GM19324 (cell line): ENCODE results near the gene KLHDC9.

Experiments
- ATAC-seq: cut with Tn5 transposase; IDR thresholded peaks from one replicate; pipeline ENCODE4 v1.9.1; 2021; ENCODE audit warnings: mild to moderate bottlenecking, moderate library complexity; ENCODE audit not compliant: unreplicated experiment, low FRiP score

The KLHDC9 gene

GRCh38 chr1:161074676-161075368, 23.3 kb upstream of the KLHDC9 start:
- ATAC-seq, result no peak

- no peak for ATAC-seq
These were observed 21.8 kb upstream of the KLHDC9 start for GRCh38 chr1:161076410-161076809.

DNA sequence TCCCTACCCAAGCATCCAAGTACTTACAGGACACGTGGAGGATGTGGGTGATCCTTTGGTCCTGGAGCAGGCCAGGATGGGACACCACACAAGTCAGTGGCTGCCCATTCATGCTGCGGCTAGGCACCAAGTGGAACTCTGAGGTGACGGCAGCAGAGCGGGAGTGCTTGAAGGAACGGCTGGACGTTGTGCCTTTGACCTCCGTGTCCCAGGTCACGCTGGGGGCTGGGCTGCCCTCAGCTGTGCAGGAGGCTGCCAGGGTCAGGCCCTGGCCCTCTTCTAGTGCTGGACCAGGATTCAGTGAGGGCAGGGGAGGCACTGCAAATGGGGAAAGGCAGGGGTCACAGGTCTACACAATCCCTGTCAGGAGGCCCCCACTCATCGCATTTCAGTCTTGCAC, 20.7 kb upstream of the KLHDC9 start:
- ATAC-seq, result no peak

- no peak for ATAC-seq
These were observed 18.6 kb upstream of the KLHDC9 start for GRCh38 chr1:161079436-161080110.

GRCh38 chr1:161080441-161081405, 17.4 kb upstream of the KLHDC9 start:
- no peak for ATAC-seq

GRCh38 chr1:161081519-161081918, 16.6 kb upstream of the KLHDC9 start:
- no peak for ATAC-seq

DNA sequence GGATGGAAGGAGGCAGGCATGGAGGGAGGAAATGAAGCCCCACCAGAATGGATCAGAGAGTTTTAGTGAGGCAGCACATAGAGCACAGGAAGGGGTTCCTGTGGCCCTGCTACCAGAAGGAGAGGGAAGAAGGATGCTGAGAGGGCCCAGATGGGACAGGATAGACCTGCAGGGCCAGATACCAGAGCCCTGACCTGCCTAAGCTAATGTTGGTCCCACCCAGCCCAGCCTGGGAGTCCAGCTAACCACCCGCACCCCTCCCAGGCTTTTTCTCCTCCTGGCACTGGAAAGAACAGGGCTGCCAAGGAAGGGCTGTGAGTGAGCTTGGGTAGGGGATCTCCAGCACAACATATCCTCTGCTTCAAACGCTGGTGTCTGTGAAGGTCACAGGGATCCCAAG, 15.7 kb upstream of the KLHDC9 start:
- no peak for ATAC-seq

DNA sequence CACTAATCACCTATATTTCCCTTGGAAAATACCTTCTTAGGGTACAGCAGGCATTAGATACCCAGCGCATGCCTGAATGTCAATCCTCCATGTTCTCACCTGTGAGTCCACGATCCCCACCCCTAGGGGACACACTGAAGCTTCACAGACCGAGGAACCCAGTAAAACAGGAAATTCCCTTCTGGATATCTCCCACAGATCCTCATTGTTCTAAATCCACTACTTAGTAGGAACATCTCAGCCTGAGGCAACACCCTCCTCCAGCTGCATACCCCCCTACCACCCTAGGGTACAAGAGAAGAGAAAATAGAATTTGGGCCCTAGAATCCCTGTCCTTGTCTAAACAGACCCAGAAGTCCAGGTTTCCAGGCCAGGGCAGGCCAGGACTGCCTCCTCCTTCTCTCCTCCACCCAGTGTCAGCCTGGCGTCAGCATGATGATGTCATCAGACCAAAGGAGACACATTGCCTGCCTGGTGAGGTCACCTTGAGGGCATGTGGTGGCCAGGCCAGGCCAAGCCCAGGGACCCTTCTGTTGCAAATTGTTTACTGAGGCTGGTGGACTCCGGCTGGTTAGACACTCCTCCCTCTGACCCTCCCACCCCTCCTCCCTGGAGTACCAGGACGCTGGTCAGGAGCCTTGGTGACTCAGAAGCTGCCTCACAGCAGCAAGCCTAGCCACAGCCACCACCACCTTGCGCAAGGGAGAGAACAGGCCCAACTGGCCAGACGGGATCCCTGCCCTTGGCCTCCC, 15.0 kb upstream of the KLHDC9 start:
- ATAC-seq, result no peak

GRCh38 chr1:161083748-161084596, 14.2 kb upstream of the KLHDC9 start:
- no peak for ATAC-seq

GRCh38 chr1:161084597-161084988, 13.6 kb upstream of the KLHDC9 start:
- ATAC-seq, result no peak

- ATAC-seq, result no peak
These were observed 13.0 kb upstream of the KLHDC9 start for GRCh38 chr1:161085165-161085564.

- ATAC-seq, result no peak
These were observed 11.7 kb upstream of the KLHDC9 start for GRCh38 chr1:161086457-161086856.

GRCh38 chr1:161088587-161089110, 9.5 kb upstream of the KLHDC9 start:
- no peak for ATAC-seq

DNA sequence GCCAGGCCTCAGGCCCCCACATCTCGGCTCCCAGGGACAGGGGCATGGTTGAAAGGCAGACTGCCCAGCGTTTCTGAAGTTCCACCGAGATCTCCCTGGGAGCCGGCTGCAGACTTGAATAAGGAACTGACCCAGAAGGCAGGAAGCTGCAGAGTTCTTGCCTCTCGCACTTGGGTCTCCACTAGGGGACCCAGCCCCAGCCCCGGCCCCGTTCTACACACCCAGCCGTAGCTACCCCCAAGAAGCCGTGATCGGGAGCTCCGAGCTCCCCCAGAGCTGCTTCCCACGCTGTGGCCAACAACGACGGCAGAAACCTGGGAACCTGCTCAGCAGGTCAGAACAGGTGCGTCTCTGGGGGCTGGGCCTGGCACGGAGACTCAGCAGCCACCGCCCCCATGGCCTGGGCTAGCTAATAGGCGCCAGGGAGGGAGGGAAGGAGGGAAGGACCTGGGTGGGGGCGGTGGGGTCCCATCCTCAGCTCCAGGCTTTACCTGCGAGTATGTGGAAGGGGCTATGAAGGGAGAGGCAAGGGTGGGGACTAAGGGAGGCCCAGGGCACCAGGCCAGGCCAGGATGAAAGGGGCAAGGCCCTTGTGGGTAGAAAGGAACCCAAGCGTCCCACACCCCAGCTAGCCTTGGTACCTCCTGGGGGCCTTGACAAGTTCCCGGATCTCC, 8.8 kb upstream of the KLHDC9 start, which contains the start of gene NECTIN4:
Gene NECTIN4, minus strand, starts transcription at position 308 of the 674 bp plus-strand sequence. Its CDS starts 262 bp downstream, at position 46.
- no peak for ATAC-seq

- no peak for ATAC-seq
These were observed 8.2 kb upstream of the KLHDC9 start for GRCh38 chr1:161089938-161090337.

DNA sequence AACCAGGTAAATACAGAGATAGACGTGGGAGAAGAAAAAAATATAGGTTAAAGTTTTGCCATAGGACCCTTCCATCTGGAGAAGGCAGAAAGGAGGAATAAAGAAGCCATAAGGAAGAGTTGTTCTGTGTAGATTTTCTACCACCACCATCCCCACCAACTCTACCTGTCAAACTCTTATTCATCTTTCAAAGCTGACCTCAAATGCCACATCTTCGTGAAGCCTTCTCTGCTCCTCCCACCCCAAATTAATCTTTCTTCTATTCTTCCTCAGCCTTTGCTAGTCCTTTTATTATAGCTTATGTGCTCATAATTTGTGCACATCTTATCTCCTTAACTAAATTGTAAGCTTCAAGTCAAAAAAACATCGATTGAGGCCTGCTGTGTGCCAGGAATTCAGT, 7.5 kb upstream of the KLHDC9 start:
- ATAC-seq, result no peak

DNA sequence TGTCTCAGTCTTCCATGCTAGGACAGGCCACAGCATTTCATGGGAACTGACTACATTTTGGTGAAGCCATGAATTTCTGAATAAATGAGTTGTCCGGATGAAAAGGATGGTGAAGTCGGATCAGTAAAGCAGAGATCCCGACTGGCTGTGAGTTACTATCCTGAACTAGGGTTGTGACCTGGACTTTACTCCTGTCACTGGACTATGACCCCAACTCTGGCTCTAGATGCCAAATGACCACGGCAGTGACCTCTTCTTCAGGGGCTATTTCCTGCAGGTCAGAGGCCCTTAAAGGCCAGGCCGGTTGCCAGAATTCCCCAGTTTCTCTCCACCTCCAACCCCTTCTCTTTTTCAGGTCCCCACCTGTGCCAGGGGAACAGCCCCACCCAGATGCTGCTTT, 7.1 kb upstream of the KLHDC9 start:
- no peak for ATAC-seq

DNA sequence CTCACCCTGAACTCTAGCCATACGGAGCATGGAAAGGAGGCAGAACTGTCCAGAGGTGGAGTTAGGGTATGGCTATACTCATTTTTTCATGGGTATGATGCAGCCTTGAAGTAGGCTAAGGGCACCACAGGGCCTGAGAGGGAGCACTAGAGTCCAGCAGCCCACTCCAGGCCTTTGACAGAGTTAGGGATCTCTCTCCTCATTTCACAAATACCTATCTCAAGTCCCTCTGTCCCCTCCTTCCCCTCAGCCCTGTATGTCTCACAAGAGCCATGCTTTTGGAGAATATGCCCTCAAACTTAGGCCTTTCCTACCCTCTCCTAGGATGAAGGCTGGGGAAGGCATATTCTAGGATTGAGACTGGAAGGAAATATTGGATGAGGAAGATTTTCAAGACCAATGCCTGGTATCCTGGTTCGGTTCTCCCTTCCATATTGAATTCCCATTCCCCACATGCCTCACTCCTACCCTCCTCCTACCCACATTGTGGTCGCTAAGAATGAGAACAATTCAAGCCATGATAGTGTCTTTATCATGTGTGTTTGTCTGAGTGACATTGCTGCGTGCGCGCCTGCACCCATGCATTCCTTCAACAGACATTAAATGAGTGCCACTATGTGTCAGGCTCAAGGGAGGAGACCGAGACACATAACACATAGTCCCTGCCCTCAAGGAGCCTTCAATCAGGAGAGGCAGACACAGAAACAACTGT, 6.2 kb upstream of the KLHDC9 start:
- ATAC-seq, result no peak
